H1 (cell line): Measurements from ENCODE around the gene CPT2. TPM values are rescaled to one million over a fixed set of nuclear protein-coding genes. Genes with fewer than 3 reads are reported as not detected.

Source experiments
- CHD7 ChIP-seq: fragments of 300-600 bp; sonication (generic); IDR thresholded peaks from 2 replicates; pipeline ENCODE4 v1.7.1; 2012; ENCODE audit warnings: low read length, moderate library complexity, mild to moderate bottlenecking, inconsistent platforms; ENCODE audit not compliant: insufficient replicate concordance
- JUND ChIP-seq: IDR thresholded peaks from 2 replicates; pipeline ENCODE4 v1.6.1; 2011; ENCODE audit warnings: mild to moderate bottlenecking, improper control_type of control experiment, low read length
- SIX5 ChIP-seq: IDR thresholded peaks from 2 replicates; pipeline ENCODE4 v1.6.1; 2011; ENCODE audit warnings: mild to moderate bottlenecking, low read depth, low read length
- polyA plus RNA-seq, 7 experiments: library from polyadenylated mRNA; depleted of rRNA in 3 of 7; stranded (reverse) in 5 of 7; unstranded in 2 of 7; fragments of >200 nt in 5 of 7; fragments of 200-250 nt in 2 of 7; gene quantifications; 1 replicate in 5 of 7; 2 replicates in 1 of 7; 4 replicates in 1 of 7; pipeline versions ENCODE4 v1.2.1 to v1.2.3, GENCODE V29; 2011 to 2013; ENCODE audit warnings: missing spikeins in 2 of 7, mixed read lengths in 2 of 7
- total RNA-seq: library from RNA; stranded (reverse); fragmentation: NEBNext Ultra II Directional; extraction: Animal tissue kit (Norgen Biotek cat#: 25700); gene quantifications from 2 replicates; pipeline ENCODE4 v1.2.1, GENCODE V29; 2021

The CPT2 gene
- total and polyA plus RNA-seq, 2 of the 8 experiments (the other 6 are each of a cell fraction or from before 2014, with no cell fraction given), result 23.9 to 25.5 TPM

GRCh38 chr1:53198241-53198651 lies 1.6 kb downstream of the CPT2 start (continued):
- TF ChIP-seq JUND (no peak), SIX5 (no peak), CHD7 (no peak)
